HG02884 (cell line): ENCODE measurements around the gene FSCN2.

Experiments
- ATAC-seq: cut with Tn5 transposase; IDR thresholded peaks from one replicate; pipeline ENCODE4 v1.9.1; 2021; ENCODE audit warnings: mild to moderate bottlenecking, moderate library complexity; ENCODE audit not compliant: unreplicated experiment

Gene FSCN2

GRCh38 chr17:81489998-81490992, 37.9 kb upstream of the FSCN2 start:
- ATAC-seq = no peak

- no peak for ATAC-seq
Observed at GRCh38 chr17:81491181-81491581, 37.0 kb upstream of the FSCN2 start.

GRCh38 chr17:81491761-81492160, 36.4 kb upstream of the FSCN2 start:
- ATAC-seq = no peak

GRCh38 chr17:81492202-81492601, 36.0 kb upstream of the FSCN2 start:
- no peak for ATAC-seq

GRCh38 chr17:81492706-81493105, 35.5 kb upstream of the FSCN2 start:
- no peak for ATAC-seq

- no peak for ATAC-seq
Observed at GRCh38 chr17:81493198-81494038, 34.8 kb upstream of the FSCN2 start.

GRCh38 chr17:81494626-81495377, 33.4 kb upstream of the FSCN2 start:
- no peak for ATAC-seq

- no peak for ATAC-seq
Observed at GRCh38 chr17:81498953-81499600, 29.1 kb upstream of the FSCN2 start.

GRCh38 chr17:81499601-81499970, 28.6 kb upstream of the FSCN2 start:
- ATAC-seq = no peak

GRCh38 chr17:81500047-81500446, 28.1 kb upstream of the FSCN2 start:
- no peak for ATAC-seq

GRCh38 chr17:81502471-81503017, 25.6 kb upstream of the FSCN2 start:
- no peak for ATAC-seq

- no peak for ATAC-seq
Observed at GRCh38 chr17:81503619-81504018, 24.6 kb upstream of the FSCN2 start.

- ATAC-seq = no peak
Observed at GRCh38 chr17:81508639-81509206, 19.5 kb upstream of the FSCN2 start.

- no peak for ATAC-seq
Observed at GRCh38 chr17:81509207-81509971, 18.8 kb upstream of the FSCN2 start.

- no peak for ATAC-seq
Observed at GRCh38 chr17:81509972-81510784, 18.0 kb upstream of the FSCN2 start.

- no peak for ATAC-seq
Observed at GRCh38 chr17:81510785-81511553, 17.2 kb upstream of the FSCN2 start.

GRCh38 chr17:81511554-81511803, 16.7 kb upstream of the FSCN2 start:
- no peak for ATAC-seq
